Aorta (tissue), 5 donors: ENCODE data around the gene VASH2. TPM values are rescaled to one million over a fixed set of nuclear protein-coding genes. Genes with fewer than 3 reads are reported as not detected.
"Not testable (repeated sequence)": the region's sequence is repeated elsewhere in the genome, so short reads cannot be mapped to it uniquely, and the experiment has no call there.

ENCODE experiments used
- ATAC-seq: fragments of 200-7000 bp; cut with Tn5 transposase; one replicate; pipeline ENCODE4 v1.9.1; 2022; ENCODE audit warnings: moderate library complexity; ENCODE audit not compliant: low FRiP score
- DNase-seq, 2 donors: peaks; one replicate each; pipeline ENCODE4 v3.0.0-alpha.2; 2020
- H3K27ac ChIP-seq, 2 donors: one replicate each; pipeline ENCODE4 v1.5.1; 2013; ENCODE audit warnings: low read length in 2 of 2, mild to moderate bottlenecking in 2 of 2, moderate library complexity in 2 of 2, control low read depth in 1 of 2, inconsistent platforms in 1 of 2, low read depth in 1 of 2
- H3K27me3 ChIP-seq, 2 donors: one replicate each; pipeline ENCODE4 v1.6.1; 2013; ENCODE audit warnings: control low read depth in 1 of 2, low read length in 1 of 2, mild to moderate bottlenecking in 1 of 2, moderate library complexity in 1 of 2; ENCODE audit not compliant: insufficient read depth in 2 of 2, control insufficient read depth in 1 of 2
- H3K36me3 ChIP-seq, 2 donors: one replicate each; pipeline ENCODE4 v1.6.1; 2013; ENCODE audit warnings: control low read depth in 1 of 2, low read length in 1 of 2, mild to moderate bottlenecking in 1 of 2; ENCODE audit not compliant: insufficient read depth in 2 of 2, control insufficient read depth in 1 of 2
- H3K4me1 ChIP-seq, 2 donors: one replicate each; pipeline ENCODE4 v1.6.1; 2013; ENCODE audit warnings: low read length in 2 of 2, control low read depth in 1 of 2, mild to moderate bottlenecking in 1 of 2, moderate library complexity in 1 of 2; ENCODE audit not compliant: insufficient read depth in 2 of 2, control insufficient read depth in 1 of 2
- H3K4me3 ChIP-seq, 2 donors: one replicate each; pipeline ENCODE4 v1.5.1; 2013; ENCODE audit warnings: low read length in 2 of 2, control low read depth in 1 of 2, mild to moderate bottlenecking in 1 of 2
- H3K9me3 ChIP-seq: one replicate; pipeline ENCODE4 v1.6.1; 2013; ENCODE audit warnings: mild to moderate bottlenecking, low read length; ENCODE audit not compliant: control insufficient read depth
- WGBS, 2 donors: extraction: QIAGEN DNeasy Blood & Tissue Kit; methylation state at CpG; one replicate each; pipeline ENCODE4 v1.1.7; 2013; 5-methylcytosine and 5-hydroxymethylcytosine counted together
- intact Hi-C, 2 donors: fragments of 100-400 bp; cut with DNase I; formaldehyde crosslinking; loops; one replicate each; pipeline versions ENCODE4 v1.14.2 to v1.15.0; 2022
- polyA plus RNA-seq, 2 donors: library from polyadenylated mRNA; stranded (reverse); fragments of 200-250 nt; gene quantifications; one replicate each; pipeline ENCODE4 v1.2.3, GENCODE V29; 2013
- total RNA-seq, 2 donors: library from RNA; stranded (reverse); fragmentation: NEBNext Ultra II Directional; extraction: Animal tissue kit (Norgen Biotek cat#: 25700); gene quantifications; one replicate each; pipeline ENCODE4 v1.2.1, GENCODE V29; 2021
- donor health status: healthy with polysubstance abuse.
- donor health status: Bipolar disorder and iron deficiency.
- donor health status: DM: no; HTN: no; CAD: no.
- donor health status: DM: no; HTN: no; CAD: no.
- donor health status: DM: yes; HTN: yes; CAD: no.

Gene VASH2
- total and polyA plus RNA-seq, 4 donors = 0.26 to 1.8 (median 0.33) TPM

GRCh38 chr1:212958175-212958574 lies 7.8 kb downstream of the VASH2 start:
- Histone ChIP-seq H3K27ac (no peak overlapping the region), H3K9me3 (no peaks in the 10 kb centered on the region), H3K36me3 (no peaks in the 10 kb centered on the region), H3K4me1 (no peaks in the 10 kb centered on the region), H3K27me3 (no peaks in the 10 kb centered on the region), H3K4me3 (no peak overlapping the region)
- no peak for DNase-seq
- no peak for ATAC-seq
- intact Hi-C loops = no loop called here
- 63 to 64% methylated on average over 10 of the region's 10 CpGs for WGBS, 2 donors

- Histone ChIP-seq H3K36me3 (no peaks in the 10 kb centered on the region), H3K9me3 (no peaks in the 10 kb centered on the region), H3K27ac (no peak overlapping the region), H3K4me1 (no peaks in the 10 kb centered on the region), H3K27me3 (no peaks in the 10 kb centered on the region), H3K4me3 (no peak overlapping the region)
- no peak for ATAC-seq
- intact Hi-C loops = no loop called here
- DNase-seq = no peak
- 95% methylated on average over 18 of the region's 18 CpGs for WGBS, 2 donors
Observed at GRCh38 chr1:212959266-212960220, 9.2 kb downstream of the VASH2 start.

- 97 to 98% methylated on average over 6 of the region's 6 CpGs for WGBS, 2 donors
- DNase-seq (no peak), ATAC-seq (no peak)
- H3K27me3 ChIP-seq = no peaks in the 10 kb centered on the region
- H3K4me1 ChIP-seq = no peaks in the 10 kb centered on the region
- no peaks in the 10 kb centered on the region for H3K9me3 ChIP-seq
- H3K27ac ChIP-seq = no peak overlapping the region
- no peaks in the 10 kb centered on the region for H3K36me3 ChIP-seq
- H3K4me3 ChIP-seq = no peak overlapping the region
- intact Hi-C loops = no loop called here
Observed at GRCh38 chr1:212960932-212961331, 10.6 kb downstream of the VASH2 start.

- Histone ChIP-seq H3K36me3 (no peaks in the 10 kb centered on the region), H3K4me3 (no peak overlapping the region), H3K27ac (no peak overlapping the region), H3K9me3 (no peaks in the 10 kb centered on the region), H3K27me3 (no peaks in the 10 kb centered on the region), H3K4me1 (no peaks in the 10 kb centered on the region)
- no peak for ATAC-seq
- intact Hi-C loops = no loop called here
- DNase-seq = no peak
- 90% methylated on average over 5 of the region's 5 CpGs for WGBS, 2 donors
Observed at GRCh38 chr1:212962509-212962908, 12.2 kb downstream of the VASH2 start.

- no peak for DNase-seq
- H3K4me1 ChIP-seq = no peaks in the 10 kb centered on the region
- H3K27me3 ChIP-seq = no peaks in the 10 kb centered on the region
- 95 to 96% methylated on average over 6 of the region's 6 CpGs for WGBS, 2 donors
- H3K36me3 ChIP-seq = no peaks in the 10 kb centered on the region
- intact Hi-C loops = no loop called here
- no peak overlapping the region for H3K4me3 ChIP-seq
- no peak overlapping the region for H3K27ac ChIP-seq
- no peaks in the 10 kb centered on the region for H3K9me3 ChIP-seq
- no peak for ATAC-seq
Observed at GRCh38 chr1:212964102-212964501, 13.8 kb downstream of the VASH2 start.

GRCh38 chr1:212964993-212965392 lies 14.7 kb downstream of the VASH2 start:
- H3K36me3 ChIP-seq, ATAC-seq, intact Hi-C loops, H3K4me3 ChIP-seq, H3K9me3 ChIP-seq, DNase-seq, H3K27me3 ChIP-seq, H3K4me1 ChIP-seq, H3K27ac ChIP-seq: not testable (repeated sequence)
- 97 to 100% methylated on average over 1 of the region's 1 CpG for WGBS, 2 donors

GRCh38 chr1:212966616-212967015 lies 16.3 kb downstream of the VASH2 start:
- no peak overlapping the region for H3K27ac ChIP-seq
- ATAC-seq (no peak), DNase-seq (no peak)
- H3K27me3 ChIP-seq = no peaks in the 10 kb centered on the region
- no peaks in the 10 kb centered on the region for H3K4me1 ChIP-seq
- WGBS, 2 donors = 90 to 91% methylated on average over 5 of the region's 5 CpGs
- H3K4me3 ChIP-seq = no peak overlapping the region
- intact Hi-C loops = no loop called here
- no peaks in the 10 kb centered on the region for H3K36me3 ChIP-seq
- H3K9me3 ChIP-seq = no peaks in the 10 kb centered on the region

GRCh38 chr1:212967801-212968200 lies 17.5 kb downstream of the VASH2 start:
- no peaks in the 10 kb centered on the region for H3K4me1 ChIP-seq
- intact Hi-C loops = no loop called here
- DNase-seq (no peak), ATAC-seq (no peak)
- no peak overlapping the region for H3K4me3 ChIP-seq
- no peak overlapping the region for H3K27ac ChIP-seq
- H3K27me3 ChIP-seq = no peaks in the 10 kb centered on the region
- no peaks in the 10 kb centered on the region for H3K9me3 ChIP-seq
- no peaks in the 10 kb centered on the region for H3K36me3 ChIP-seq
- WGBS, 2 donors = 84 to 86% methylated on average over 8 of the region's 8 CpGs

- Histone ChIP-seq H3K27me3 (no peaks in the 10 kb centered on the region), H3K4me3 (no peak overlapping the region), H3K36me3 (no peaks in the 10 kb centered on the region), H3K27ac (no peak overlapping the region), H3K4me1 (no peaks in the 10 kb centered on the region), H3K9me3 (no peaks in the 10 kb centered on the region)
- DNase-seq = no peak
- 73 to 74% methylated on average over 3 of the region's 3 CpGs for WGBS, 2 donors
- intact Hi-C loops = no loop called here
- no peak for ATAC-seq
Observed at GRCh38 chr1:212968368-212968863, 18.1 kb downstream of the VASH2 start.
